ENCODE data around the gene TMEM208. TPM values are rescaled to one million over a fixed set of nuclear protein-coding genes. Genes with fewer than 3 reads are reported as not detected.

The TMEM208 gene
- total RNA-seq, 1 donor from 2014 or later, result 49.2 TPM

GRCh38 chr16:67226295-67226803 is 581 bp upstream of the TMEM208 start:
- peak overlapping the region; percentile 100 for H3K4me3 Mint-ChIP-seq
- no peaks in the 10 kb centered on the region for H3K9me3 Mint-ChIP-seq
- H3K36me3 Mint-ChIP-seq, result peaks cover 8% of the 10 kb centered on the region
- TF ChIP-seq CTCF (conservative IDR thresholded peaks at IDR 0.05), result no peak
- no peaks in the 10 kb centered on the region for H3K27me3 Mint-ChIP-seq
- H3K27ac Mint-ChIP-seq, result peak overlapping the region; percentile 97
- peaks cover 21% of the 10 kb centered on the region for H3K4me1 Mint-ChIP-seq (ENCODE audit: unreplicated experiment)
- DNase-seq (ENCODE audit: extremely low spot score, unreplicated experiment), result no peak

- H3K36me3 Mint-ChIP-seq, result peaks cover 8% of the 10 kb centered on the region
- peak overlapping the region; percentile 100 for H3K4me3 Mint-ChIP-seq
- no peaks in the 10 kb centered on the region for H3K27me3 Mint-ChIP-seq
- peak overlapping the region; percentile 97 for H3K27ac Mint-ChIP-seq
- TF ChIP-seq CTCF (conservative IDR thresholded peaks at IDR 0.05), result no peak
- no peak for DNase-seq (ENCODE audit: extremely low spot score, unreplicated experiment)
- H3K4me1 Mint-ChIP-seq (ENCODE audit: unreplicated experiment), result peaks cover 21% of the 10 kb centered on the region
- H3K9me3 Mint-ChIP-seq, result no peaks in the 10 kb centered on the region
These were observed 614 bp downstream of the TMEM208 start for GRCh38 chr16:67227567-67227921.

- Mint-ChIP-seq H3K4me1 (ENCODE audit: unreplicated experiment) (peaks cover 21% of the 10 kb centered on the region), H3K27me3 (no peaks in the 10 kb centered on the region), H3K9me3 (no peaks in the 10 kb centered on the region), H3K4me3 (peak overlapping the region; percentile 100), H3K36me3 (peaks cover 8% of the 10 kb centered on the region), H3K27ac (peak overlapping the region; percentile 3)
- no peak for DNase-seq (ENCODE audit: extremely low spot score, unreplicated experiment)
- TF ChIP-seq CTCF (conservative IDR thresholded peaks at IDR 0.05), result no peak
These were observed 1.3 kb downstream of the TMEM208 start for GRCh38 chr16:67228034-67228785.

- Mint-ChIP-seq H3K27ac (no peak overlapping the region), H3K9me3 (no peaks in the 10 kb centered on the region), H3K4me3 (peak overlapping the region; percentile 72), H3K36me3 (peaks cover 8% of the 10 kb centered on the region), H3K4me1 (ENCODE audit: unreplicated experiment) (peaks cover 21% of the 10 kb centered on the region), H3K27me3 (no peaks in the 10 kb centered on the region)
- no peak for DNase-seq (ENCODE audit: extremely low spot score, unreplicated experiment)
- TF ChIP-seq CTCF (conservative IDR thresholded peaks at IDR 0.05), result no peak
These were observed 2.0 kb downstream of the TMEM208 start for GRCh38 chr16:67228905-67229304.

DNA sequence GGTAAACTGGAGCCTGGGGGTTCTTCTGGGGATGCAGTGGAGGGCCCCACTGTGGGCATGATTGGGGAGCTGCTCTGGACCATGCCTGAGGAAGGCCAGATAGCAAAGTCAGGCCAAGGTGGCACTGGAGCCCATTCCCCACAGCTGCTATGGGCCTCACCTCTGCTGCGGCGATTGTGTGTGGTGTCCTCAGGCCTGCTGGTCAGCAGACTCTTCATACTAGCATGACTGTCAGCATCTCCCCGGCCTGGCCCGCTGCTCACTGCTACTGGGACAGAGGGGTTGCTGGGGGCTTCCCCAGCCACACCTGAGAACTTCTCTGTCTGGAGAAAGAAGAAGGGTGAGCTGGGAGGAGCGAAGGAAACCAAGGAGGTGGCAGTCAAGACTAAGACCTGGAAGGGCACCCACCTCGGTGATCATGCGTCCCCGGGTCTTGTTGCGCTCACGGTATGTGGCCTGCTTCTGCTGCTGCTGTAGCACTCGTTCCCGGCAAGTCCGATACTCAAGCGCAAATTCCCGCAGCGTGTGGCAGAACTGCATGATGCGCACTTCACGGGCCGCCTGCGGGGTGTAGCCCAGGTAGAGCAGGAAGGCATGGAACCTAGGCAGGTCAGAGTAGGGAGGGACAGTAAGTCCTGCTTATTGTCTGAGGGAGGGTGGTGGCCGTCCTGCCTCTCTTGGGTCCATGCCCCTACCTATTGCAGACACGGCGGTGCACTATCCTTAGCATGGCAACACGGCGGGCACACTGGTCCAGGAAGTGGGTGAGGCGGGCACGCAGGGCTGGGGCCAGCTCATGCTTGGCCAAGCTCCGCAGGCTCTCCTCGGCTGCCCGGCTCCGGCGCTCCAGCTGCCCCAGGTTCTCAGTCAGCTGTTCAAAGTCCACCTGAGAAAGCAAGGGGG is 3.2 kb downstream of the TMEM208 start:
- peaks cover 21% of the 10 kb centered on the region for H3K4me1 Mint-ChIP-seq (ENCODE audit: unreplicated experiment)
- peak overlapping the region; percentile 72 for H3K4me3 Mint-ChIP-seq
- no peak for TF ChIP-seq CTCF (conservative IDR thresholded peaks at IDR 0.05)

More for the DNA sequence above, 3.2 kb downstream of the TMEM208 start:
- DNase-seq (ENCODE audit: extremely low spot score, unreplicated experiment), result no peak
- Mint-ChIP-seq H3K9me3 (no peaks in the 10 kb centered on the region), H3K27me3 (no peaks in the 10 kb centered on the region), H3K27ac (no peak overlapping the region), H3K36me3 (peaks cover 8% of the 10 kb centered on the region)

Data from type B pancreatic cell (in vitro differentiated cells).